HL-60/S4 treated with phorbol 12-myristate 13-acetate at 8.2 ng/mL for 4 days and 3 days (cell line): ENCODE data around the gene AIFM3.

Experiments used
- in situ Hi-C: fragments of 300-500 bp; cut with MboI; formaldehyde crosslinking; loops from 2 replicates; pipeline ENCODE4 v1.15.0; 2022; ENCODE audit warnings: low sequenced_read_pairs

AIFM3 gene

DNA sequence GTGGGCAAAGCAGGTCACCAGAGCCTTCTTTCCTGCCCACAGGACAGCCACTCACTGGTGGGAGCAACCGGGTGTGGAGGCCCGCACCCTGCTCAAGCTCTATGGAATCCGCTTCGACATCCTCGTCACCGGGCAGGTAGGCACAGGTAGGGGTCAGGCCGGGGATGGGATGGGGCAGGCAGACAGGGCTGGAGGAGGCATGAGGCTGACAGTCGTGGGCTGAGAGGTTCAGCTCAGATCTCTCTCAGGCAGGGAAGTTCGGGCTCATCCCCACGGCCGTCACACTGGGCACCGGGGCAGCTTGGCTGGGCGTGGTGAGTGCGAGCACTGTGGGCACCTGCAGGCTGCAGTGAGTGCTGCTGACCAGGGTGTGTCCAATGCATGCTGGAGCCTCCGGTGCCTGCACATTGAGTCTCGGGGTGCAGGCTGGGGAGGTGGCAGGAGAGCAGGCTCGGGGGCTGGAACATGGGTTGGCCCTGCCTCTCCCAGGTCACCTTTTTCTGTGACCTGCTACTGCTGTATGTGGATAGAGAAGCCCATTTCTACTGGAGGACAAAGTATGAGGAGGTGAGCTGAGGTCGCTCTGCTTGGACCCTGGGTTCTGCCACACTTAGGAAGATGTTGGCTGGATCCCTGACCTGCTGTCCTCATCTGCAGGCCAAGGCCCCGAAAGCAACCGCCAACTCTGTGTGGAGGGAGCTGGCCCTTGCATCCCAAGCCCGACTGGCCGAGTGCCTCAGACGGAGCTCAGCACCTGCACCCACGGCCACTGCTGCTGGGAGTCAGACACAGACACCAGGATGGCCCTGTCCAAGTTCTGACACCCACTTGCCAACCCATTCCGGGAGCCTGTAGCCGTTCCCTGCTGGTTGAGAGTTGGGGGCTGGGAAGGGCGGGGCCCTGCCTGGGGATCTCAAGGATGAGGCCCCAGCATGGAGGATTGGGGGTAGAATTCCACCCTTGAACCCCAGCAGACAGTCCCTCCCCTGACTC is 59.0 kb downstream of the AIFM3 start:
- in situ Hi-C loops: no loop called here

DNA sequence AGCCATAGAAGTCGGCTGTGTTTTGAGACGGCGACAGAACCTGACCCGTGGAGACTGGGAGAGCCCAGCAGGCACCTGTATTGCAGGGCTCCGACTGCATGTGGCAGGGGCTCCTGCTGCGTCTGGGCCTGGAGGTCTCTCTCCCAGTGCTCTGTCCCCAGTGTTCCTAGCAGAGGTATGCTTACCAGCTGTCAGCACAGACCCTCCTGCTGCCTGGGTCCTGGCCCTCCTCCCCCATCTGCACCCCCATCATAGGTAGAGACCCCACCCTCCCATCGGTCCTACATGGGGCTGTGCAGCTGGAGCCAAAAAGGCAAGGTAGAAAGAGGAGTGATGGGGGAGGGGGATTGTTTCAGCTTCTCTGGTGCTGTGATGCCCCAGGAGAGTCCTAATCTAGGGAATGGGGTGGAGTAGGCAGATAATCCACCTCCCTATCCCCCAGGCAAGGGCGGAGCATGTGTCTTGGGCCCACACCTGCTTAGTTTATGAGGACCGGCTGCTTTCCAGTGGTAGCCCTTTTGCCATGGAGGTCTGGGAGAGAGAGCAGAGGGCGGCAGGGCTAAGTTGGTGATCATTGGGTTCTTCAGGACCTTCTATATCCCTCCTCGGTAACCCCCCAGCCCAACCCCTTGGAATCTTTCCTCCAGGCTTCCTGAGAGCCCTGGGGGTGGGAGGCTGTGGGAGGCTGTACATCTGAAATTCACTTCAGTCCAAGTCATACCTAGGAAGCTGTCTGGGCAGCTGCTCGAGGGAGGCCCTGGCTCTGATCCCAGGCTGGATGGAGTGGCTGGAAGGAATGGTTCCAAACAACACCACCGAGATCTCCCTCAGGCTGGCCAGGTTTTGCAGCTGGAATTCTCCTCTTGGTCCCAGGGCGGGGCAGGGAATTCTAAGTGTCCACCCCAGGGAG is 60.0 kb downstream of the AIFM3 start:
- in situ Hi-C loops: no loop called here

DNA sequence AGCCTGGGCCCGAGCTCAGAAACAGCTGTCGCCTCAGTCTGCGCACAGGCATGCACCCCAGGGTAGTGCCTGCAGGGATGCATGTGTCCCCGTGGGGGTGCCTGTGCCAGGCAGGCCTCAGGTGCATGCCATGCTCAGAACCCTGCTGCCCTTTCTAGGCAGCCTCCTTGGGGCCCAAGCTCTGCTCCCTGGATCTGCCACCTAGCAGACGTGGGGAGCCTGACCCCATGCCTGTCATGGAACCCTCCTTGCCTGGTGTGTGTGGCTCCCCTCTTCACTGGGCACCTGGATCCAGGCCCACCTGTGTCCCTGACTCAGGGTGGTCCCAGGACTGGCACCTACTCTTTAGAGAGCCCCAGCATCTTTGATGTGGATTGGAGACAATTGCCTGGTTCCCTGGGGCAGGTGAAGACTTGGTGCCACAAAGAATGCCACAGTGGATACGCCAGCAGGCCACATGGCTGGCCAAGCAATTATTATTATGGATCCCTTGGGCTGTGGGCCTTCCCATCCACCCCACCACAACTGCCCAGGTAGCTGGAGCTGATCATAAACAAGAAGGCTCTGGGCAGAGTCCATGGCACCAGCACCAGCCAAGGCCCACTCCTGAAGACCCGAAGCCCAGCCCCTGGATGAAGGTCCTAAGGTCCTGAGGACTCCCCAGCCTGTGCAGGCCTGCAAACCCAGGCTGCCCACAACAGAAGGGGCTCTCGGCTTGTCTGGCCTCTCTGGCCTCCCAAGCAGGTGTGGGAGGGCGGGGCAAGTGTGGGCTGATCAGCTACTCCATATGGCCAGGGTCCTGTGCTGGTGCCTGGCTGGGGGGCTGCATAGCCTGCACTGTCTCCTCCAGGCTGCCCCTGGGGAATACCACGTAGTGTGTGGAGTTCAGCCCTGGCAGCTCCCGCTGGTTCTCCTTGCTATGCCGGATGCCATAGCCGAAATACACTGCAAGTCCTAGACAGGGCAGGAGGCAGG is 61.5 kb downstream of the AIFM3 start:
- in situ Hi-C loops: no loop called here

DNA sequence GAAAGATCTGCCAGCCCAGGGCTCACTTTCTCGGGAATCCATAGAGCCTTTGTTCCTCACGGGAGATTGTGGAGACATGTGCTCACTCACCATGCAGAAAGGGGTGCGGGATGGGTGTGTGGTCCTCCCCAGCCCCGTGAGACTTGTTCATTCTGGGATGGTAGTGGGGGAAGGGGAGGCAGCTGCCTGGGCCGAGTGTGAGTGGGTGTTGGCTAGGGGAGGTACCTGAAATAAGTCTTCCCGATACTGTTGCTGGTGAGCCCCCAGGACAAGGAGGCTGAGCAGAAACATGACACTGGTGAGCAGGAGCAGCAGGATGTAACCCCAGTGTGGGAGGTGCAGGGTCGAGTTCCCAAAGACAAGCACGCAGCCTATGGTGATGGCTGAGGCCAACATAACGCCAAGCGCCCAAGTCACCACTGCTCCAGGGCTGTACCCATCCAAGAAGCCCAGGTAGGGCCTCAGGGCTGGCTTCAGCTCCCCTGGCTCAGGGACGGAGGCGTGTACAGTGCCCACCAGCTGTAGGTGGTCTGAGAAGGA is 62.5 kb downstream of the AIFM3 start:
- in situ Hi-C loops: no loop called here

DNA sequence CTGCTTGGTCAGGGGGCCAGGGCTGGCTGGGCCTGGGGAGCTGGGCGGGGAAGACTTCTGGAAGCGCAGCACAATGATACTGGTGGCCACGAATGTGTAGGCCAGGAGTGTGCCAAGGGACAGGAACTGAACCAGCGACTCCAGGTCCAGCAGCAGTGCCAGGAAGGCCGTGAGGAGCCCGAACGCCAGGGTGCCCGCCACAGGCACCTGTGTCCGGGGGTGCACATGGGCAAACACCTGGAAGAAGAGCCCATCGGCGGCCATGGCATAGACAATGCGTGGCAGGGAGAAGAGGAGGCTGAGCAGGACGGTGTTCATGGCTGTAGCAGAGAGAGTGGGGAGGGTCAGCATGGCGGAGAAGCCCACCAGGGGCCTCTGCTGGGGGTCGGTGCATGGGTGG is 63.0 kb downstream of the AIFM3 start:
- in situ Hi-C loops: no loop called here
